GM21529 (cell line): ENCODE results near the gene AUTS2.
"Not testable (repeated sequence)": the region's sequence is repeated elsewhere in the genome, so short reads cannot be mapped to it uniquely, and the experiment has no call there.

Experiments
- ATAC-seq: cut with Tn5 transposase; IDR thresholded peaks from one replicate; pipeline ENCODE4 v1.9.1; 2021; ENCODE audit not compliant: unreplicated experiment

Gene AUTS2

GRCh38 chr7:70799841-70800405 is 1201.6 kb downstream of the AUTS2 start:
- ATAC-seq, result no peak

GRCh38 chr7:70805360-70805759 is 1207.1 kb downstream of the AUTS2 start:
- ATAC-seq, result peak; percentile 75

GRCh38 chr7:70807650-70808049 is 1209.4 kb downstream of the AUTS2 start:
- ATAC-seq, result no peak

GRCh38 chr7:70808876-70809275 is 1210.6 kb downstream of the AUTS2 start:
- no peak for ATAC-seq

GRCh38 chr7:70810558-70811139 is 1212.4 kb downstream of the AUTS2 start:
- no peak for ATAC-seq

- ATAC-seq, result no peak
These were observed 1214.2 kb downstream of the AUTS2 start for GRCh38 chr7:70812511-70812910.

- ATAC-seq, result not testable (repeated sequence)
These were observed 1224.2 kb downstream of the AUTS2 start for GRCh38 chr7:70822490-70822889.

- ATAC-seq, result peak; percentile 77
These were observed 1231.2 kb downstream of the AUTS2 start for GRCh38 chr7:70829221-70830059.

- ATAC-seq, result no peak
These were observed 1231.8 kb downstream of the AUTS2 start for GRCh38 chr7:70830060-70830395.

GRCh38 chr7:70830426-70830825 is 1232.2 kb downstream of the AUTS2 start:
- no peak for ATAC-seq

GRCh38 chr7:70833726-70834125 is 1235.5 kb downstream of the AUTS2 start:
- ATAC-seq, result no peak

GRCh38 chr7:70834424-70834823 is 1236.1 kb downstream of the AUTS2 start:
- ATAC-seq, result no peak

GRCh38 chr7:70835658-70836057 is 1237.4 kb downstream of the AUTS2 start:
- ATAC-seq, result no peak

GRCh38 chr7:70836279-70836678 is 1238.0 kb downstream of the AUTS2 start:
- ATAC-seq, result no peak

GRCh38 chr7:70836946-70837345 is 1238.7 kb downstream of the AUTS2 start:
- no peak for ATAC-seq

- no peak for ATAC-seq
These were observed 1239.3 kb downstream of the AUTS2 start for GRCh38 chr7:70837589-70837988.

- ATAC-seq, result no peak
These were observed 1240.1 kb downstream of the AUTS2 start for GRCh38 chr7:70838292-70838907.
